OCI-LY1 (cell line): ENCODE data around the gene CNTN6.

Experiments
- H2AFZ ChIP-seq: fragments of 200-600 bp; sonication (generic), shearing (Covaris generic); 2 replicates; pipeline ENCODE4 v1.6.0; 2014; ENCODE audit warnings: antibody characterized with exemption, mild to moderate bottlenecking, low read length
- H3F3A ChIP-seq: fragments of 200-600 bp; sonication (generic), shearing (Covaris generic); 2 replicates; pipeline ENCODE4 v1.6.0; 2014; ENCODE audit warnings: mild to moderate bottlenecking, antibody characterized with exemption, low read length, moderate library complexity; ENCODE audit not compliant: insufficient read depth
- H3K27ac ChIP-seq: fragments of 200-600 bp; sonication (generic); 2 replicates; pipeline ENCODE4 v1.5.1; 2014; ENCODE audit warnings: low read length, mixed run types, mild to moderate bottlenecking, low read depth; ENCODE audit not compliant: poor library complexity, severe bottlenecking
- H3K27me3 ChIP-seq: fragments of 200-600 bp; sonication (generic); 2 replicates; pipeline ENCODE4 v1.6.0; 2014; ENCODE audit warnings: antibody characterized with exemption, mild to moderate bottlenecking, low read length, moderate library complexity; ENCODE audit not compliant: insufficient read depth
- H3K36me3 ChIP-seq: fragments of 200-600 bp; sonication (generic); 2 replicates; pipeline ENCODE4 v1.6.1; 2014; ENCODE audit warnings: mild to moderate bottlenecking, antibody characterized with exemption, low read length, moderate library complexity, mixed read lengths; ENCODE audit not compliant: insufficient read depth
- H3K4me1 ChIP-seq: fragments of 200-600 bp; sonication (generic); 2 replicates; pipeline ENCODE4 v1.5.1; 2014; ENCODE audit warnings: mild to moderate bottlenecking, low read length, moderate library complexity; ENCODE audit not compliant: insufficient read depth, severe bottlenecking
- H3K4me2 ChIP-seq: fragments of 200-600 bp; sonication (generic), shearing (Covaris generic); 2 replicates; pipeline ENCODE4 v1.6.1; 2014; ENCODE audit warnings: low read length
- H3K4me3 ChIP-seq: fragments of 200-600 bp; sonication (generic); 2 replicates; pipeline ENCODE4 v1.5.1; 2014; ENCODE audit warnings: low read length, low read depth, mild to moderate bottlenecking, mixed read lengths; ENCODE audit not compliant: poor library complexity, severe bottlenecking
- H3K79me2 ChIP-seq: fragments of 200-600 bp; shearing (Covaris generic); 2 replicates; pipeline ENCODE4 v1.6.1; 2016; ENCODE audit warnings: mixed run types, low read length, mixed read lengths; ENCODE audit not compliant: insufficient read depth
- H3K9ac ChIP-seq: fragments of 200-600 bp; sonication (generic), shearing (Covaris generic); 2 replicates; pipeline ENCODE4 v1.6.1; 2014; ENCODE audit warnings: mild to moderate bottlenecking, low read length, mixed read lengths
- H3K9me2 ChIP-seq: fragments of 200-600 bp; sonication (generic), shearing (Covaris generic); 2 replicates; pipeline ENCODE4 v1.6.1; 2014; ENCODE audit warnings: low read depth, mild to moderate bottlenecking, low read length, mixed read lengths
- H3K9me3 ChIP-seq: fragments of 200-600 bp; shearing (Covaris generic); 2 replicates; pipeline ENCODE4 v1.6.1; 2014; ENCODE audit warnings: low read length, mixed read lengths
- H4K20me1 ChIP-seq: fragments of 200-600 bp; sonication (generic), shearing (Covaris generic); 2 replicates; pipeline ENCODE4 v1.6.0; 2016; ENCODE audit warnings: mild to moderate bottlenecking, low read length; ENCODE audit not compliant: insufficient read depth
- EZH2 ChIP-seq: fragments of 200-600 bp; sonication (generic), shearing (Covaris generic); IDR thresholded peaks from 2 replicates; pipeline ENCODE4 v1.8.0; 2017; ENCODE audit warnings: borderline replicate concordance, mixed run types, mild to moderate bottlenecking, antibody characterized with exemption, low read length, moderate library complexity, mixed read lengths
- TF ChIP-seq, protein P1 (sequence below): fragments of 200-600 bp; sonication (generic), shearing (Covaris generic); IDR thresholded peaks from 2 replicates; pipeline ENCODE4 v1.5.1; 2017; ENCODE audit warnings: mild to moderate bottlenecking, antibody characterized with exemption, low read length, moderate library complexity, mixed read lengths

Gene CNTN6

DNA sequence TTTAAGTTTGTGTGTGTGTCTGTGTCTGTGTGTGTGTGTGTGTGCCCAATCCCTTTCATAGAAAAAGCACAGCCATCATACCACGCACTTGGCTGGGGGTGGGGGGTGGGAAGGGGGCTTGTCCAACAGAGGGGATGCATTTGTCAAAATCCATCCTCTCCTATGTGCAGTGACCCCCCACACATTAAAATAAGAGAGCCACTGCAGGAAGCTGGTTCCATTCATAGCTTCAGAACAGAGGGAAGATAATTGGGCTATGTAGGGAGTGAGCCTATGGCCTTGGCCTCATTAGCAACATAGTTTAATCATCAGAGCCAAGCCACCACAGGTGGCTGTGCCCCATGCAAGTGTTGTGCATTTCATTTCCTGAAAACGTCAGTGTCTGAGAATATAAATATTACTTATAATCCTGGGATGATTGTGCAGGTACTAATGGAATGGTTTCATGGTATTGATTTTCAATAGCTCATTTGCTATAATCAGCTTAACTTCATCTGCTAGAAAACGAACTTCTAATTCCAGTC, 330.8 kb downstream of the CNTN6 start:
- Histone ChIP-seq H3K27ac (no peak overlapping the region), H3K9me2 (no peaks in the 10 kb centered on the region), H2AFZ (no peak overlapping the region), H3K4me1 (no peaks in the 10 kb centered on the region), H3K9me3 (no peaks in the 10 kb centered on the region), H3K9ac (no peak overlapping the region), H3K4me2 (no peak overlapping the region), H3K79me2 (no peaks in the 10 kb centered on the region), H4K20me1 (no peaks in the 10 kb centered on the region), H3K27me3 (no peaks in the 10 kb centered on the region), H3K4me3 (no peak overlapping the region), H3F3A (no peaks in the 10 kb centered on the region), H3K36me3 (no peaks in the 10 kb centered on the region)
- TF ChIP-seq, protein P1, sequence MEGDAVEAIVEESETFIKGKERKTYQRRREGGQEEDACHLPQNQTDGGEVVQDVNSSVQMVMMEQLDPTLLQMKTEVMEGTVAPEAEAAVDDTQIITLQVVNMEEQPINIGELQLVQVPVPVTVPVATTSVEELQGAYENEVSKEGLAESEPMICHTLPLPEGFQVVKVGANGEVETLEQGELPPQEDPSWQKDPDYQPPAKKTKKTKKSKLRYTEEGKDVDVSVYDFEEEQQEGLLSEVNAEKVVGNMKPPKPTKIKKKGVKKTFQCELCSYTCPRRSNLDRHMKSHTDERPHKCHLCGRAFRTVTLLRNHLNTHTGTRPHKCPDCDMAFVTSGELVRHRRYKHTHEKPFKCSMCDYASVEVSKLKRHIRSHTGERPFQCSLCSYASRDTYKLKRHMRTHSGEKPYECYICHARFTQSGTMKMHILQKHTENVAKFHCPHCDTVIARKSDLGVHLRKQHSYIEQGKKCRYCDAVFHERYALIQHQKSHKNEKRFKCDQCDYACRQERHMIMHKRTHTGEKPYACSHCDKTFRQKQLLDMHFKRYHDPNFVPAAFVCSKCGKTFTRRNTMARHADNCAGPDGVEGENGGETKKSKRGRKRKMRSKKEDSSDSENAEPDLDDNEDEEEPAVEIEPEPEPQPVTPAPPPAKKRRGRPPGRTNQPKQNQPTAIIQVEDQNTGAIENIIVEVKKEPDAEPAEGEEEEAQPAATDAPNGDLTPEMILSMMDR = no peak
- no peak for TF ChIP-seq EZH2

DNA sequence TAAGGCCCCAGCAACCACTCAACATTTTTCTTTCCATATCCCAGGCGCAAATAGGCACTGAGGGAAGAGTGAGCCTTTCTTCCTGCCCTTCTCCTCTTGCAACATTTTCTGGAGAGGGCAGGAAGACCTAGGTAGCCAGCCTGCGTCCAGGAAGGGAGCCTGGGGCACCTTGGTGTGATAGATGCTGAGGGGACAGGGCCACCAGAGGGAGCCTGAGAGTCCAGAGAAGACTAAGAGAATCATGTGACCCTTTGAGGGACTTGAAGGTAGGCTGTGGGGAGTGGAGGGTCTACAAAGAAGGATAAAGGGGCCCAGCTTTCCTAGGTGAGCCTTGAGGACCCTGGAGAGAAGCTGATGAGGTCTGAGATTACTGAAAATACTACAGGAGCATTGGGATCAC, 346.6 kb downstream of the CNTN6 start:
- no peak overlapping the region for H3K4me2 ChIP-seq
- H3F3A ChIP-seq = no peaks in the 10 kb centered on the region
- H3K36me3 ChIP-seq = no peaks in the 10 kb centered on the region
- H3K27me3 ChIP-seq = no peaks in the 10 kb centered on the region
- H3K9ac ChIP-seq = no peak overlapping the region
- H3K9me2 ChIP-seq = no peaks in the 10 kb centered on the region
- no peaks in the 10 kb centered on the region for H3K4me1 ChIP-seq
- TF ChIP-seq, protein P1 = peak; percentile 55; the same call in 1 of the 2 replicates
- TF ChIP-seq EZH2 = no peak
- H3K9me3 ChIP-seq = no peaks in the 10 kb centered on the region
- H2AFZ ChIP-seq = no peak overlapping the region
- H3K79me2 ChIP-seq = no peaks in the 10 kb centered on the region
- no peaks in the 10 kb centered on the region for H4K20me1 ChIP-seq
- no peak overlapping the region for H3K27ac ChIP-seq
- H3K4me3 ChIP-seq = no peak overlapping the region

DNA sequence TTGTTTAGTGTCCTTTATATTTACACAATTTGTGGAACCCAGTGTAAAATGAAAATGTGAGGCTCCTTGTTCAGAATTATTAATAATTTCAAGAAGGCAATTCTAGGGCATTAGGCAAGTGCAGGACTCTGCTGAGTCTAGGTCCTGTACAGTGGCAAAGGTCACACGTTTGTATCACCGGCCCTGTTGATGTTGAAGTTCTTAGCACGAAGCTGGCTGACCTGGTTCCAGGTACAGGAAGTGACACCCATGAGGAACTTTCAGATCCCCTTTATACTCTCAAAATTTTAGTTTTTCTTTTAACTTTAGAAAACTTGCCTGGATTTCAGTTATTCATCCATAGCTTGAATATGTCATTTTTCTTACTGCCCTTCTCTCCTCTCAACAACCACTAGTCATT, 349.4 kb downstream of the CNTN6 start:
- H3K9ac ChIP-seq = no peak overlapping the region
- no peak overlapping the region for H3K27ac ChIP-seq
- H3K9me2 ChIP-seq = no peaks in the 10 kb centered on the region
- no peak for TF ChIP-seq EZH2
- TF ChIP-seq, protein P1 = no peak
- no peak overlapping the region for H3K4me2 ChIP-seq
- H3K9me3 ChIP-seq = no peaks in the 10 kb centered on the region
- H3K4me3 ChIP-seq = no peak overlapping the region
- no peaks in the 10 kb centered on the region for H3F3A ChIP-seq
- no peaks in the 10 kb centered on the region for H3K36me3 ChIP-seq
- no peaks in the 10 kb centered on the region for H3K27me3 ChIP-seq
- no peaks in the 10 kb centered on the region for H3K79me2 ChIP-seq
- no peaks in the 10 kb centered on the region for H3K4me1 ChIP-seq
- no peak overlapping the region for H2AFZ ChIP-seq
- H4K20me1 ChIP-seq = no peaks in the 10 kb centered on the region
